GM18867 (cell line): Measurements from ENCODE around the gene NEUROD6.

Source experiments
- ATAC-seq: cut with Tn5 transposase; IDR thresholded peaks from one replicate; pipeline ENCODE4 v1.9.1; 2021; ENCODE audit warnings: mild to moderate bottlenecking, moderate library complexity; ENCODE audit not compliant: unreplicated experiment

The NEUROD6 gene

DNA sequence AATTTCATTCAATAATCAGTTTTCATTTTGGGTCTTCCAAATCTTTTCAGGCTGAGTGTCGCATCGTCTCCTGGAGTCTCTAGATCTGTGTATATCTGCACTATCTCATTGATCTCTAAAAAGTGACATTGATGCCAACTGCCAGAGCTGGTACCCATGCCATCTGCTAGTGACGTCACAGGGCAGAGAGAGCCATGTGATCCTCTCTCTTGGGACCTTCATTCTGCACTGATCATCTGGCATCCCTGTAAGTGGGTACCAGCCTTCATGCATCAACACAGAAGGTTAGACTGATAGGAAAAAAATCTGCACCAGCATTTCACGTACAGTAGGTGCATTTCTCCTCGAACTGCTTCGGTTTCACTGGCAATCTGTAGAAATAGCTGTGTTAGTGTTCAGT lies at the start of gene NEUROD6:
Gene NEUROD6 (minus strand): TSS at position 124 of the 400 bp plus-strand sequence. CDS start 1,458 bp downstream, outside the sequence.
- ATAC-seq, result no peak

DNA sequence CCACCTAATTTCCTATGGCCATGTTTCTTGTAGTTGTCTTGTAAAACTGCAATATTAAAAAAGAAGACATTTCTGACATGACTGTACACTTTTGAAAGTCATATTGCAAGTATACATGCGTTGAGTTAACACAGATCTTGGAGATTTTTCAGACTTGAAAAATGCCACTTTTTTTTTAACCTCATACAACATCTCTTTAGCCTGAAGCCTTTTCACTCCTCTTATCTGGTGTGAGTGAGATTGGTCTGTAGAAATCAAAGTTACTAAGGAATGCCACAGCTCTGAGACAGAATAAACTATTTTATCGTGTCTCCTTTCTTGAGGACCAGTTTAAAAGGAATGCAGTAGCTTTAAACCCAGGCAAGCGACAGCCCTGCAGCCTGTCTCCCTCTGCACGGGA lies 43.9 kb upstream of the NEUROD6 start:
- no peak for ATAC-seq

DNA sequence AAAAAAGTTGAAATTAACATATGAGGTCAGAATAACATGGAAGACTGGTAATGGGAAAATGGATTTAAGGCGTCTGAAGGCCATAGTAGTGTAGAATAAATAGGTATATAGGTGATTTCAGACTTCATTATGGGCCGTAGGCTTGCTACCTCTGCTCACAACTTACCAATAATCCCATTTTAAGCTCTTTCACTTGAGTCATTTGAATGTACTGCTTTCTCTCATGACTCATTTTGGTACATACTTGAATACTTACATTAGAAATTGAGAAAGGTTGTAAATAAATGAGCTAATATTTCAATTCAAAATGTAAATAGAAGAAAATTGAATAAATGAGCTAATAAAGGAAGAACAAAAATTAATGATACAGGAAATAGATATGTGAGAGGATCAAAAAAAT lies 42.2 kb upstream of the NEUROD6 start:
- no peak for ATAC-seq

DNA sequence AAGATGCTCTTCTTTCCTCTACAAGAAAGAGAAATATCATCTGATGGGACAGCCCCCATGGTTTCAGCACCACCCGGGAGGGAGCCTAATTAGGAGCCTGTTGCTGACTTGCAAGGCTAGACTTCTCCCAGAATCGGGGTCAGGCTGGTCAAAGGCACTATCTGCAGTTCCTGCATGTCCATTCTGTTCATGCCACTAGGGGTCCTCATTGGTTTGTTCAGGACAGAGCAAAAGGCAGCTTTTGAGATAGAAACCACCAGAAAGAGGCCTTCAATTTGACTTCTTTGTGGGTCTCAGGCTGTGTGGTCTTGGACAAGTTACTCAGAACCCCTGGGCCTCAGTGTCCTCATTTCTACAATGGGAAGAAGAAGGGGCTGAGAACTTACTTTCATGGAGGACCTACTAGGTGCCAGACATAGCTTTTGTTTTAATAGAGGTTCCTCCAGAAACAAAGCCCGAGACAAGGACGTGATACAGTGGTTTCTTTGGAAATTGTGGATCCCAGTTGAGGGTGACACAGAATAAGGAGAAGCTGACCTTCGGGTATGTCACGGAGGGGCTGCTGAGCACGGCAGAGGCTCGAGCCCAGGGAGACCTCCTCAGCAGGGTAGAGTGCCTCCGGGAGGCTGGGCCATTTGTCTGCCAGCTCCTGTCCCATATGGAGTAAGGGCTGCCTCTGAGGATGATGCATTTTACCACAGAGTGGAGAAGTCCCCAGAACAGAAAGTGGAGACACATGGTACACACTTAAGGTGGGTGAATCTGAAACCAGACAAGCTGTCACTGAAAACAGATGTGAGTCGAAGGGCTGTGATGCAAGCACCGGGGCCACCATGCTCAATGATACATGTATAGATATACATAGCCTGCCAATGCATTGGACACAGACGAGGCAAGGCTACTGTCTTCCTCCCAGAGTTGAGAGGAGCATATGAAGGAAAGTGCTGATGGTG lies 33.1 kb upstream of the NEUROD6 start:
- peak; percentile 91 for ATAC-seq

DNA sequence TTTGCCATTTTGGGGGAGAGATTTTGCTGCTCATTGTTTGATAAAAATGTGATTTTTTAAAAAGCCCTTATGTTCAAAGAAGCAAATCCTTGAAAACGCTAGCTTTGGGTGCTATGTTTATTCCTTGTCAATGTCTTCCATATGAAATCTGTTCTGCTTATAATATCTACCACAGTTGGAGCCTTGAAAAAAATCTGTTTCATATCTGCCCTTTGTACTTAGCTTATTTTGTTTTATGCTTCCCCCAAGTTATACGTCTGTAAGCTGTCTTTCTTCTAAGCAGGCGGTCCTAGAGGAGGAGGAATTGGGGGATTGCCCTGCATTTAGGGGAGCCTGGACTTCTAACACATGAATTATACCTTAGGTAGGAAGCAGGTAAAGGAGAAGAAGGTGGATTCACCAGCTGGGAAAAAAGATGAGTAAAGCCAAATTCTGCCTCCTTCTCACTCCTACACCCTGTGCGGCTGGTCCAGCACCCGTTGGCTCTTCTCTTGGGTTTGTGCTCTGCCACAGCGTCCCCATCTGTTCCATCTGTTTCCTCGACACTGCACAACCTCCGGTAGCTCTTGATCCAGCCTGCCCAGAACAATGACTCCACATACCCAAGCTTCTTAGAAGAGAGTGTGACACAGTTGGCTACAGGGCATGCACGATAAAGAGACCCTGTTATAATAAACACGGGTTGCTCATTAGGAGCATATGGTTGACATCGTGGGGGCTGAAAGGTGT lies 31.9 kb upstream of the NEUROD6 start:
- ATAC-seq, result no peak

GRCh38 chr7:31371621-31372020 lies 31.1 kb upstream of the NEUROD6 start:
- no peak for ATAC-seq

DNA sequence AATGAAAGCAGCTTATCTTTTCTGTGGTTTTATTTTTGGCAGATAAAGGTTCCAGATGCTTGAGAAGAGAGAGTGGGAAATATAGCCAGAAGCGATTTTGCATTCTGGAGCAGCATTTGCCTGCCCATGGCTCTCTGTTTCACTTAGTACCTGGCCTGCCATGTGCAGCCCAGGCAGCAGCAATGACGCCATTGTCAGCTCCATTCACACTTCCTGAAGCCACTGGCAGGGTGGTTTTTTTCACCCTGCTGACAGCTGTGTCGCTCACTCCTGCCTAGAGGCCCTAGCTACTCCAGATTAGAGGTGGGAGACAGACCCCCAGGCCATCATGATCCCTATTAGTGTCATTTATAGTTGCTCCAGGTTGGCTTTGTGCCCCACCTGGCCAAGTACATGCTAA lies 30.1 kb upstream of the NEUROD6 start:
- ATAC-seq, result no peak

- ATAC-seq, result no peak
Observed at GRCh38 chr7:31368620-31369019, 28.1 kb upstream of the NEUROD6 start.

- no peak for ATAC-seq
Observed at GRCh38 chr7:31363496-31363895, 23.0 kb upstream of the NEUROD6 start.

DNA sequence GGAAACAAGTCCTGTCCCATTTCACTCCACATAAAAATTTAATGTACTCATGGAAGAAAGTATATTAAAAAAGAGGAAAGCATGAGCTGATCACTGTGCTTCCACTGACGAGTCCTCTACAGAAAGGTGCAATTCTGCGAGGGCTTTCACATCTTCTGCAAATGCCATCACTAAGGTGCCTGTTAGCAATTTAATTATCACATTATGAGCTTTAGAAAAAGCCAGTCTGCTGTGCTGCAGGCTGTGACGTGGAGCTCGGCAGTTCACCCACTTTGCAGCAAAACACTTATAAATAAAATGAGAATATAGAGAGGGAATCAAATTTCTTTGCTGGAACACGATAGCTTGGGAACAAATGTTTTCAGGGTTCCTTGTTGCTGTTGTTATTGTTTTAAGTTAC lies 22.5 kb upstream of the NEUROD6 start:
- no peak for ATAC-seq

GRCh38 chr7:31362401-31362800 lies 21.9 kb upstream of the NEUROD6 start:
- ATAC-seq, result no peak

DNA sequence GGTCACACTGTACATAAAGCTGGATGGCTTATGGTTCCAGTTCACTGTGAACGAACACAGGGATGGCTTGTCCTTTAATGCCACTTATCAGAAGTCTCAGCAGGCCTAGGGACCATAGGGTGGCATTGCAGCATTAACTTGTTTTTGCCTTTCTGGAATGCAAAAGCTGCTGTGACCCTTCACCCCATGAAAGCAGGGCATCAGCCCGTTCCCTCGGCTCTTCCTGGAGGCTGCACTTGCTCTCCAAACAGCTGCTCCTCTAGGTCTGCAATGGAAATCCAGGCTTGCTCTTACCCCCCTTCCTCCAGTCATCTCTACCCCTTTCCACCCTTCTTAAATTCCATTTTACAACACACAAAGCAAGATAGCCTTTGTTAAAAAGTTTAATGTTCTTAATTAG lies 17.9 kb upstream of the NEUROD6 start:
- ATAC-seq, result no peak

DNA sequence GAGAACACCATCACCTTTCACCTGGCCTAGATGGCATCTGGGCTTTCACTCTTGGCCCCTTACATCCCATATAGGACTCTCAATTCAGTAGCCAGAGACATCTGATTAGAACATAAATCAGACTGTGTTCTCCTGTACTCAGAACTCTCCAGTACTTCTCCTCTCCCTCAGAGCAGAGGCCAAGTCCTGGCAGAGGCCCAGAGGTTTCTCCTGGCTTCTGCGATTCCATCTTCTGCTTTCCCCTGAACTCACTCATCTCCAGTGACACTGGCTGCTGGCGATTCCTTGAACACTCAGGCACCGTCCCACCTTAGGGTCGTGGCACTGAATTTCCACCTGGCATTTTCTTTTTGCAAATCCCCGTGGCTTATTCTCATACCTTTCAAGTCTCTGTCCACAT lies 4.9 kb upstream of the NEUROD6 start:
- ATAC-seq, result no peak

GRCh38 chr7:31343516-31344305 lies 3.2 kb upstream of the NEUROD6 start:
- ATAC-seq, result no peak

DNA sequence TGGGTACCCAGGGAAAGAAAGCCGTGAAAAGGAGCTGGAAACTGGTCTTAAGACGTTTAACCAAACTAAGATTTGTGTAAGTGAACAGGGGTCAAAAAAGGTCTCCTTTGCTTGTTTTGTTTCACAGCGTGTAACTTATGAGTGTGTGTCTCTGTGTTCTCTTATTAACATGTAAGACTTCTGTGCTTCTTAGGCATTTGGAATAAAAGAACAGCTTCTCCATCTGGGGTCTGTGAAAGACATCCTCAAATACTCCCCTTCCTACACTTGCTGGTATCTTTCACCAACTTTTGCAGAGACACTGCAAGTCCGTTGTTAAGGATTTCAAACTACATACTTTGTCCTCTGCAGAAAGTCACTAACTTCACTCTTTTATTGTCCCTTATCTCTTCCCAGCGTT lies 615 bp upstream of the NEUROD6 start:
- ATAC-seq, result no peak

DNA sequence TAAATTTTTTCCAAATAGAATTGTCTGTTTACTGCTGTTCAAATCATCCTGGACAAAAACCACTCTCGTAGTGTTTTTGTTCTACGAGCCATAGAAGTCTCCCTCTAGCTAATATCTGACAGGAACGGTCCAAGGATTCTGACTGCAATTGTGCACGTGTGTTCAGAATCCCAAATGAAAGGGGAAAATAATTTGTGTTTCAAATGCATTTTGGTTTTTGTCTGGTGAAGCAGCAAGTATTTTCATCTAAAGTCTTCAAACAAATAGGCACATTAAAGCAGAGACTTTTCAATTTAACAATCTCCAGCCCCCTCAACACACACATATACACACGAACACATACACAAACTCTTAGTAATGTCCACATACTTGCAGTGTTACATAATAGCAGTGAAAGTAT lies 475 bp downstream of the NEUROD6 start:
- no peak for ATAC-seq

DNA sequence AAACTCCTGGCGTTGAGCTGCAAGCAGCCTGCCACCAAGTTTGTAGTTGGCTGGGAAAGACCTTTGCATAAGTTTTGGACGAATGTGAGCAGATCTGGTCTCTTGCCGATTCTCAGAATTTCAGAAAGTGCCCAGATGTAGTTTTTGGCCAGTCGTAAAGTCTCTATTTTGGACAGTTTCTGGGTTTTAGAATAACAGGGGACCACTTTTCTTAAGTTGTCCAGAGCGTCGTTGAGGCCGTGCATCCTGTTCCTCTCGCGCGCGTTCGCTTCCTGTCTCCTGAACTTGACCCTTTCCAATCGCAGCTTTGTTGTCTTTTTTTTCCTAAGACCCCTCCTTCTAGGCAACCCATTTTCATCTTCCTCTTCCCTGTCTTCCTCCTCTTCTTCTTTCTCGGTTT lies 1.8 kb downstream of the NEUROD6 start:
- no peak for ATAC-seq

- ATAC-seq, result no peak
Observed at GRCh38 chr7:31337002-31337565, 3.4 kb downstream of the NEUROD6 start.

DNA sequence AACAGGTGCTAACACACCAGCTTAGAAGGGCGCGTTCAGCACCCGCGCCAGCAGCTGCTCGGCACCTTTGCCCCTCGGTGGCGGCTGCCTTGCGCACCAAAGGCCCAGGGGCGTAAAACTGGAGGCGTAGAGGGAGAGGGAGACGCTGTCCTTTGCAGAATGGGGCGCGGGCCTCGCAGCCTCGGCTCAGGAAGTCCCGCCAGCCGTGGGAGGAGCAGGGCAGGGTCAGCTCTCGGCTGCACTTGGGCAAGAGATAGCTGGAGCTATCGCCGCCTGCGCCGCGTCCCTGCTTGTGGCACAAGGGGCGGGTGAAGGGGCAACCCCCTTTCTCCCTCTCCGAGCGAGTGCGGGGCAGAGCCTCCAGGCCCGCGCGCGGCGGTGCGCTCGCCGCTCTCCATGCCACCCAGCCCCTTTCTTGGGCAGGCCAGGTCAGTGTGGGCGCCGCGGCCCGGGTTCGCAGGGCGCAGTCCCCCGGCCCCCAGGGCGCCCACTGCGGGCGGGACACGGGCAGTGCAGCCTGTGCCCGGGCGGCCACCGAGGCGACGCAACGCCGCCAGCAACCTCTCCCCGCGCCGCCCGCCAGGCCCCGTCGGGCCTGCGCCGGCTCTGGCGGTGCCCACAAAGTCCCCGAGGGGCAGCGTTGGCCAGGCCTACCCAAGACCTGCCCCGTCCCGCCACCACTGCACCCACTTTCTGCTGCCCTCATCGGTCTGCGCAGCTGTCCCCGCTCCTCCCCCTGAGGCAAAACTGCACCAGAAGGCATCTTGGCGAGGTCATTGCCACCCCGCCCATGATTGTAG lies 4.1 kb downstream of the NEUROD6 start:
- no peak for ATAC-seq

DNA sequence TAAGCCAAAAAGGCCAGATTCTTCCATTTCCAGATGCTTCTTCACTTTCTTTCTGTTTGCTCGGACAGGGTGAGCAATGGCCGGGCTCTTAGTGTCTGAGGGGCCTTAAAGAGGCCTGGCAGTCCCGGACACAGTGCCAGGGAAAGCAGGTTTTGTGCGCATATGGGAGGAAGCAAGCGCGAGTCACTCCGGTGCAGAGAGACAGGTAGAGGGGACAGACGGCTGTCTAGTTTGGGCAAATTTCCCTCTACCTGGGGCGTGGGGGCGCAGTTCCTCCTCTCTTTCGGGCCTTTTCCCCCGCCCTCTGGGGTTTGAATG lies 4.7 kb downstream of the NEUROD6 start:
- no peak for ATAC-seq
